ENCODE data around the gene CCL20. TPM values are rescaled to one million over a fixed set of nuclear protein-coding genes. Genes with fewer than 3 reads are reported as not detected.
A peak's percentile ranks its signal among the peaks of the same experiment; 100 is the strongest.

CCL20 gene
- total RNA-seq, 1 experiment from 2014 or later: not detected

DNA sequence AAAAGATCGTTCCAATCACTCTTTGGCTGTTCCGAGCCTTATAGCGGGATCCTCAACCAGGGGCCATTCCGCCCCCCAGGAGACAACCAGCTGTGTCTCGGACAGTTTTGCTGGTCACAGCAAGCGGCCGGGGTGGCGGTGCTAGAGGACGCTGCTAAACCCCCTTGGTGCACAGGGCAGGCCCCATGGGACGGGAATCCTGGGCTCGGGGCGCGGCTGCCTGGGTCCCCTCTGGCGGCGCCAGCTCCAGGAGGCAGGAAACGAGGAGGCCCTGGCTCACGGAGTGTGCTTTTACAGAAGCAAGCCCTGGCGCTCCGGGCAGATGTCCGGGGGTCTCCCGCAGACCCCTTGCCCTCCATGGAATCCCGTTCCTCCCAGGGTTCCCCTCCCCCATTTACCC is 45.8 kb upstream of the CCL20 start (continued):
- TF ChIP-seq, protein P1, sequence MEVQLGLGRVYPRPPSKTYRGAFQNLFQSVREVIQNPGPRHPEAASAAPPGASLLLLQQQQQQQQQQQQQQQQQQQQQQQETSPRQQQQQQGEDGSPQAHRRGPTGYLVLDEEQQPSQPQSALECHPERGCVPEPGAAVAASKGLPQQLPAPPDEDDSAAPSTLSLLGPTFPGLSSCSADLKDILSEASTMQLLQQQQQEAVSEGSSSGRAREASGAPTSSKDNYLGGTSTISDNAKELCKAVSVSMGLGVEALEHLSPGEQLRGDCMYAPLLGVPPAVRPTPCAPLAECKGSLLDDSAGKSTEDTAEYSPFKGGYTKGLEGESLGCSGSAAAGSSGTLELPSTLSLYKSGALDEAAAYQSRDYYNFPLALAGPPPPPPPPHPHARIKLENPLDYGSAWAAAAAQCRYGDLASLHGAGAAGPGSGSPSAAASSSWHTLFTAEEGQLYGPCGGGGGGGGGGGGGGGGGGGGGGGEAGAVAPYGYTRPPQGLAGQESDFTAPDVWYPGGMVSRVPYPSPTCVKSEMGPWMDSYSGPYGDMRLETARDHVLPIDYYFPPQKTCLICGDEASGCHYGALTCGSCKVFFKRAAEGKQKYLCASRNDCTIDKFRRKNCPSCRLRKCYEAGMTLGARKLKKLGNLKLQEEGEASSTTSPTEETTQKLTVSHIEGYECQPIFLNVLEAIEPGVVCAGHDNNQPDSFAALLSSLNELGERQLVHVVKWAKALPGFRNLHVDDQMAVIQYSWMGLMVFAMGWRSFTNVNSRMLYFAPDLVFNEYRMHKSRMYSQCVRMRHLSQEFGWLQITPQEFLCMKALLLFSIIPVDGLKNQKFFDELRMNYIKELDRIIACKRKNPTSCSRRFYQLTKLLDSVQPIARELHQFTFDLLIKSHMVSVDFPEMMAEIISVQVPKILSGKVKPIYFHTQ (CRISPR knock-in tag; IDR thresholded peaks at IDR 0.05): no peak
- TF ChIP-seq FOXK1 (CRISPR knock-in tag; IDR thresholded peaks at IDR 0.05) (no peak), OVOL2 (CRISPR knock-in tag; IDR thresholded peaks at IDR 0.05; ENCODE audit: borderline replicate concordance) (no peak)

DNA sequence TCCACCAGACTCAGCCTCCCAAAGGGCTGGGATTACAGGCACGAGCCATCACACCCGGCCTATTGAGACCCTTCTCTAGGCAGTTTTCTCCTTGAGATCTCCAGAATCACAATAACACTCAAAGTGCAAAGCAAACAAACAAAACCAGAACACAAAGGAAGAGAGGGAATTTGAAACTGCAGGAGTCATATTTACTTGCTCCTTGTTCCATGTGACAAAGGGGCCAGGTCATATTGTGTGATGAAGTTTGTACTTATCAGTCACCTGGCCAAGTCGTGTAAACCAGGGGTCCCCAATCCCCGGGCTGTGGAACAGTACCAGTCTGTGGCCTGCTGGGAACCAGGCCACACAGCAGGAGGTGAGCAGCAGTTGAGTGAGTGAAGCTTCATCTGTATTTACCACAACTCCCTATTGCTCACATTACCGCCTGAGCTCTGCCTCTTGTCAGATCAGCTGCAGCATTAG is 41.4 kb upstream of the CCL20 start:
- Mint-ChIP-seq H3K27me3 (ENCODE audit: low read depth) (no peaks in the 10 kb centered on the region), H3K4me1 (peaks cover 29% of the 10 kb centered on the region), H3K9me3 (no peaks in the 10 kb centered on the region), H3K4me3 (no peak overlapping the region), H3K36me3 (no peaks in the 10 kb centered on the region), H3K27ac (peak overlapping the region; percentile 77)
- ChIA-PET POLR2A (no interaction called here), CTCF (interaction anchor here (0.9 to 2.7 kb wide), 3 partner anchors 47 to 168 kb away, joined by 5 to 10 read pairs (median 5); no protein-coding TSS in a partner anchor)
- DNase-seq (ENCODE audit: low spot score) (no peak), ATAC-seq (peak; percentile 14; the same call in 1 of the 2 replicates)
- TF ChIP-seq ZNF263 (CRISPR knock-in tag; IDR thresholded peaks at IDR 0.05; ENCODE audit: low read depth): no peak

- Mint-ChIP-seq H3K27ac (peak overlapping the region; percentile 88), H3K9me3 (no peaks in the 10 kb centered on the region), H3K27me3 (ENCODE audit: low read depth) (no peaks in the 10 kb centered on the region), H3K4me3 (peak overlapping the region; percentile 24; the same call in 1 of the 2 replicates), H3K4me1 (peaks cover 29% of the 10 kb centered on the region), H3K36me3 (no peaks in the 10 kb centered on the region)
- DNase-seq (ENCODE audit: low spot score) (no peak), ATAC-seq (peak; percentile 32; the same call in 1 of the 2 replicates)
- CTCF ChIA-PET: interaction anchor here (0.7 to 2.7 kb wide), 6 partner anchors 7 to 167 kb away, joined by 5 to 10 read pairs (median 6); no protein-coding TSS in a partner anchor
- POLR2A ChIA-PET: interaction anchor here (0.7 kb wide), 1 partner anchor 1052 kb away, joined by 5 read pairs; no protein-coding TSS in a partner anchor
- TF ChIP-seq GTF2I (CRISPR knock-in tag; conservative IDR thresholded peaks at IDR 0.05) (no peak), FOXP1 (CRISPR knock-in tag; IDR thresholded peaks at IDR 0.05; ENCODE audit: borderline replicate concordance) (no peak), TCF7 (CRISPR knock-in tag; IDR thresholded peaks at IDR 0.05; ENCODE audit: low read depth) (no peak), OVOL2 (CRISPR knock-in tag; IDR thresholded peaks at IDR 0.05; ENCODE audit: borderline replicate concordance) (no peak), ESRRA (CRISPR knock-in tag; IDR thresholded peaks at IDR 0.05; ENCODE audit: borderline replicate concordance) (no peak), ZSCAN18 (CRISPR knock-in tag; IDR thresholded peaks at IDR 0.05) (no peak), NFATC4 (CRISPR knock-in tag; IDR thresholded peaks at IDR 0.05) (no peak), PREB (CRISPR knock-in tag; IDR thresholded peaks at IDR 0.05; ENCODE audit: borderline replicate concordance) (no peak), ZNF219 (CRISPR knock-in tag; IDR thresholded peaks at IDR 0.05; ENCODE audit: borderline replicate concordance) (no peak), PRRX2 (CRISPR knock-in tag; IDR thresholded peaks at IDR 0.05) (no peak), TP53 (CRISPR knock-in tag; IDR thresholded peaks at IDR 0.05) (no peak), ATF1 (CRISPR knock-in tag; IDR thresholded peaks at IDR 0.05) (no peak)
- TF ChIP-seq, protein P2, sequence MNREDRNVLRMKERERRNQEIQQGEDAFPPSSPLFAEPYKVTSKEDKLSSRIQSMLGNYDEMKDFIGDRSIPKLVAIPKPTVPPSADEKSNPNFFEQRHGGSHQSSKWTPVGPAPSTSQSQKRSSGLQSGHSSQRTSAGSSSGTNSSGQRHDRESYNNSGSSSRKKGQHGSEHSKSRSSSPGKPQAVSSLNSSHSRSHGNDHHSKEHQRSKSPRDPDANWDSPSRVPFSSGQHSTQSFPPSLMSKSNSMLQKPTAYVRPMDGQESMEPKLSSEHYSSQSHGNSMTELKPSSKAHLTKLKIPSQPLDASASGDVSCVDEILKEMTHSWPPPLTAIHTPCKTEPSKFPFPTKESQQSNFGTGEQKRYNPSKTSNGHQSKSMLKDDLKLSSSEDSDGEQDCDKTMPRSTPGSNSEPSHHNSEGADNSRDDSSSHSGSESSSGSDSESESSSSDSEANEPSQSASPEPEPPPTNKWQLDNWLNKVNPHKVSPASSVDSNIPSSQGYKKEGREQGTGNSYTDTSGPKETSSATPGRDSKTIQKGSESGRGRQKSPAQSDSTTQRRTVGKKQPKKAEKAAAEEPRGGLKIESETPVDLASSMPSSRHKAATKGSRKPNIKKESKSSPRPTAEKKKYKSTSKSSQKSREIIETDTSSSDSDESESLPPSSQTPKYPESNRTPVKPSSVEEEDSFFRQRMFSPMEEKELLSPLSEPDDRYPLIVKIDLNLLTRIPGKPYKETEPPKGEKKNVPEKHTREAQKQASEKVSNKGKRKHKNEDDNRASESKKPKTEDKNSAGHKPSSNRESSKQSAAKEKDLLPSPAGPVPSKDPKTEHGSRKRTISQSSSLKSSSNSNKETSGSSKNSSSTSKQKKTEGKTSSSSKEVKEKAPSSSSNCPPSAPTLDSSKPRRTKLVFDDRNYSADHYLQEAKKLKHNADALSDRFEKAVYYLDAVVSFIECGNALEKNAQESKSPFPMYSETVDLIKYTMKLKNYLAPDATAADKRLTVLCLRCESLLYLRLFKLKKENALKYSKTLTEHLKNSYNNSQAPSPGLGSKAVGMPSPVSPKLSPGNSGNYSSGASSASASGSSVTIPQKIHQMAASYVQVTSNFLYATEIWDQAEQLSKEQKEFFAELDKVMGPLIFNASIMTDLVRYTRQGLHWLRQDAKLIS (CRISPR knock-in tag; IDR thresholded peaks at IDR 0.05; ENCODE audit: borderline replicate concordance): no peak
- TF ChIP-seq, protein P3, sequence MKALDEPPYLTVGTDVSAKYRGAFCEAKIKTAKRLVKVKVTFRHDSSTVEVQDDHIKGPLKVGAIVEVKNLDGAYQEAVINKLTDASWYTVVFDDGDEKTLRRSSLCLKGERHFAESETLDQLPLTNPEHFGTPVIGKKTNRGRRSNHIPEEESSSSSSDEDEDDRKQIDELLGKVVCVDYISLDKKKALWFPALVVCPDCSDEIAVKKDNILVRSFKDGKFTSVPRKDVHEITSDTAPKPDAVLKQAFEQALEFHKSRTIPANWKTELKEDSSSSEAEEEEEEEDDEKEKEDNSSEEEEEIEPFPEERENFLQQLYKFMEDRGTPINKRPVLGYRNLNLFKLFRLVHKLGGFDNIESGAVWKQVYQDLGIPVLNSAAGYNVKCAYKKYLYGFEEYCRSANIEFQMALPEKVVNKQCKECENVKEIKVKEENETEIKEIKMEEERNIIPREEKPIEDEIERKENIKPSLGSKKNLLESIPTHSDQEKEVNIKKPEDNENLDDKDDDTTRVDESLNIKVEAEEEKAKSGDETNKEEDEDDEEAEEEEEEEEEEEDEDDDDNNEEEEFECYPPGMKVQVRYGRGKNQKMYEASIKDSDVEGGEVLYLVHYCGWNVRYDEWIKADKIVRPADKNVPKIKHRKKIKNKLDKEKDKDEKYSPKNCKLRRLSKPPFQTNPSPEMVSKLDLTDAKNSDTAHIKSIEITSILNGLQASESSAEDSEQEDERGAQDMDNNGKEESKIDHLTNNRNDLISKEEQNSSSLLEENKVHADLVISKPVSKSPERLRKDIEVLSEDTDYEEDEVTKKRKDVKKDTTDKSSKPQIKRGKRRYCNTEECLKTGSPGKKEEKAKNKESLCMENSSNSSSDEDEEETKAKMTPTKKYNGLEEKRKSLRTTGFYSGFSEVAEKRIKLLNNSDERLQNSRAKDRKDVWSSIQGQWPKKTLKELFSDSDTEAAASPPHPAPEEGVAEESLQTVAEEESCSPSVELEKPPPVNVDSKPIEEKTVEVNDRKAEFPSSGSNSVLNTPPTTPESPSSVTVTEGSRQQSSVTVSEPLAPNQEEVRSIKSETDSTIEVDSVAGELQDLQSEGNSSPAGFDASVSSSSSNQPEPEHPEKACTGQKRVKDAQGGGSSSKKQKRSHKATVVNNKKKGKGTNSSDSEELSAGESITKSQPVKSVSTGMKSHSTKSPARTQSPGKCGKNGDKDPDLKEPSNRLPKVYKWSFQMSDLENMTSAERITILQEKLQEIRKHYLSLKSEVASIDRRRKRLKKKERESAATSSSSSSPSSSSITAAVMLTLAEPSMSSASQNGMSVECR (CRISPR knock-in tag; IDR thresholded peaks at IDR 0.05; ENCODE audit: borderline replicate concordance): no peak
These were observed 40.7 kb upstream of the CCL20 start for GRCh38 chr2:227772932-227773331.

Data from WTC11 (cell line).